DOHH2 (cell line): ENCODE results near the gene EVC.

Experiments used
- H3F3A ChIP-seq: fragments of 200-600 bp; sonication (generic), shearing (Covaris generic); 2 replicates; pipeline ENCODE4 v1.6.0; 2016; ENCODE audit warnings: antibody characterized with exemption, mild to moderate bottlenecking; ENCODE audit not compliant: control insufficient read depth, insufficient read depth
- H3K27ac ChIP-seq: fragments of 200-600 bp; sonication (generic); 2 replicates; pipeline ENCODE4 v1.5.1; 2014; ENCODE audit warnings: low read depth, mild to moderate bottlenecking, low read length, moderate library complexity
- H3K27me3 ChIP-seq: fragments of 200-600 bp; sonication (generic); 2 replicates; pipeline ENCODE4 v1.6.1; 2014; ENCODE audit warnings: mild to moderate bottlenecking, low read length, mixed read lengths; ENCODE audit not compliant: control insufficient read depth
- H3K36me3 ChIP-seq: fragments of 200-600 bp; sonication (generic); 2 replicates; pipeline ENCODE4 v1.6.1; 2014; ENCODE audit warnings: mild to moderate bottlenecking, low read length, moderate library complexity, mixed read lengths; ENCODE audit not compliant: control insufficient read depth
- H3K4me1 ChIP-seq: fragments of 200-600 bp; sonication (generic); 2 replicates; pipeline ENCODE4 v1.6.1; 2014; ENCODE audit warnings: mild to moderate bottlenecking, low read length, mixed read lengths; ENCODE audit not compliant: control insufficient read depth
- H3K4me2 ChIP-seq: fragments of 200-600 bp; sonication (generic); 2 replicates; pipeline ENCODE4 v1.6.0; 2014; ENCODE audit warnings: mild to moderate bottlenecking, low read length, moderate library complexity
- H3K4me3 ChIP-seq: fragments of 200-600 bp; sonication (generic); 2 replicates; pipeline ENCODE4 v1.5.1; 2014; ENCODE audit warnings: mild to moderate bottlenecking, low read length, mixed read lengths
- H3K79me2 ChIP-seq: fragments of 200-600 bp; sonication (generic); 2 replicates; pipeline ENCODE4 v1.6.1; 2014; ENCODE audit warnings: mild to moderate bottlenecking, low read length, mixed read lengths; ENCODE audit not compliant: control insufficient read depth
- H3K9me2 ChIP-seq: fragments of 200-600 bp; sonication (generic); replicated peaks from 2 replicates; pipeline ENCODE4 v1.6.1; 2014; ENCODE audit warnings: mild to moderate bottlenecking, low read length, mixed read lengths; ENCODE audit not compliant: control insufficient read depth
- H3K9me3 ChIP-seq: fragments of 200-600 bp; sonication (generic); 2 replicates; pipeline ENCODE4 v1.6.1; 2014; ENCODE audit warnings: antibody characterized with exemption, low read length, mixed read lengths; ENCODE audit not compliant: control insufficient read depth, insufficient read depth
- H4K20me1 ChIP-seq: fragments of 200-600 bp; sonication (generic); 2 replicates; pipeline ENCODE4 v1.6.0; 2014; ENCODE audit warnings: low read depth, mild to moderate bottlenecking, antibody characterized with exemption, low read length, moderate library complexity; ENCODE audit not compliant: control insufficient read depth, insufficient read depth
- CTCF ChIP-seq: fragments of 200-600 bp; sonication (generic); IDR thresholded peaks from one replicate; pipeline ENCODE4 v1.5.1; 2014; ENCODE audit warnings: antibody characterized with exemption, mild to moderate bottlenecking, low read depth, low read length; ENCODE audit not compliant: poor library complexity, severe bottlenecking
- EZH2phosphoT487 ChIP-seq: fragments of 200-600 bp; sonication (generic); IDR thresholded peaks from 2 replicates; pipeline ENCODE4 v1.6.1; 2017; ENCODE audit warnings: borderline replicate concordance, mild to moderate bottlenecking, antibody characterized with exemption, low read length, moderate library complexity, mixed read lengths

The EVC gene

GRCh38 chr4:5753366-5753765, 42.4 kb downstream of the EVC start:
- H3K27ac ChIP-seq: no peak overlapping the region
- H3K36me3 ChIP-seq: no peaks in the 10 kb centered on the region
- no peaks in the 10 kb centered on the region for H3K27me3 ChIP-seq
- no peaks in the 10 kb centered on the region for H3K4me1 ChIP-seq
- H3K4me2 ChIP-seq: no peak overlapping the region
- no peak overlapping the region for H3K4me3 ChIP-seq
- TF ChIP-seq CTCF: no peak
- no peak for TF ChIP-seq EZH2phosphoT487
- no peaks in the 10 kb centered on the region for H4K20me1 ChIP-seq
- no peaks in the 10 kb centered on the region for H3F3A ChIP-seq
- no peaks in the 10 kb centered on the region for H3K79me2 ChIP-seq
- no peaks in the 10 kb centered on the region for H3K9me3 ChIP-seq
- no peaks in the 10 kb centered on the region for H3K9me2 ChIP-seq

- no peaks in the 10 kb centered on the region for H3K4me1 ChIP-seq
These were observed 42.9 kb downstream of the EVC start for GRCh38 chr4:5753766-5754528.

GRCh38 chr4:5754529-5754881, 43.5 kb downstream of the EVC start:
- Histone ChIP-seq H4K20me1 (no peaks in the 10 kb centered on the region), H3K79me2 (no peaks in the 10 kb centered on the region), H3K4me3 (no peak overlapping the region), H3K36me3 (no peaks in the 10 kb centered on the region), H3K4me2 (no peak overlapping the region), H3K27me3 (no peaks in the 10 kb centered on the region), H3K27ac (no peak overlapping the region), H3K4me1 (no peaks in the 10 kb centered on the region), H3K9me3 (no peaks in the 10 kb centered on the region), H3F3A (no peaks in the 10 kb centered on the region), H3K9me2 (no peaks in the 10 kb centered on the region)
- TF ChIP-seq CTCF (no peak), EZH2phosphoT487 (no peak)

More at GRCh38 chr4:5753766-5754528, 42.9 kb downstream of the EVC start:
- H3F3A ChIP-seq: no peaks in the 10 kb centered on the region
- H3K36me3 ChIP-seq: no peaks in the 10 kb centered on the region
- H3K79me2 ChIP-seq: no peaks in the 10 kb centered on the region
- no peaks in the 10 kb centered on the region for H3K9me3 ChIP-seq
- H3K9me2 ChIP-seq: no peaks in the 10 kb centered on the region
- H3K27me3 ChIP-seq: no peaks in the 10 kb centered on the region
- no peaks in the 10 kb centered on the region for H4K20me1 ChIP-seq
- H3K27ac ChIP-seq: no peak overlapping the region
- H3K4me3 ChIP-seq: no peak overlapping the region
- no peak overlapping the region for H3K4me2 ChIP-seq
- TF ChIP-seq CTCF: no peak
